ENCODE data around the gene FAM151A. TPM values are rescaled to one million over a fixed set of nuclear protein-coding genes. Genes with fewer than 3 reads are reported as not detected.

FAM151A gene
- total and polyA plus RNA-seq, 2 of the 13 experiments (the other 11 are each of a cell fraction or from before 2014, with no cell fraction given), result 0.29 to 3.6 TPM

GRCh38 chr1:54665852-54666251, 42.5 kb upstream of the FAM151A start:
- intact Hi-C loops (cut with micrococcal nuclease; ENCODE audit: unreplicated experiment), result no loop called here
- POLR2A ChIA-PET, result no interaction called here
- no TSS peak for BruUV-seq (replicated peaks)
- H2AFZ ChIP-seq (ENCODE audit: low read length), result no peak overlapping the region
- H3K9ac ChIP-seq (ENCODE audit: insufficient read depth, low read depth, low read length), result no peak overlapping the region
- no peaks in the 10 kb centered on the region for H3K4me1 ChIP-seq (ENCODE audit: insufficient read depth, low read length)
- peaks cover 4% of the 10 kb centered on the region; the same call in 1 of the 2 replicates for H3K9me3 ChIP-seq (ENCODE audit: low read length)
- FAIRE-seq (no peak), ATAC-seq (no peak), DNase-seq (ENCODE audit: low spot score) (no peak)
- no peak overlapping the region for H3K27ac ChIP-seq (ENCODE audit: extremely low read length, insufficient read depth, low read length)
- in situ Hi-C loops (cut with HindIII; ENCODE audit: extremely low pct_ligation_motif_present, low pct_unique_long_range_greater_than_20kb), result no loop called here
- H3K4me3 ChIP-seq (replicated peaks in 1 of 3; ENCODE audit: insufficient read depth in 1 of 3, low read depth in 2 of 3, low read length in 3 of 3), result no peak overlapping the region
- 42% methylated on average over 5 of the region's 5 CpGs for WGBS (ENCODE audit: low lambda C conversion rate)
- no peaks in the 10 kb centered on the region for H3K79me2 ChIP-seq (ENCODE audit: insufficient read depth, low read length)
- no peaks in the 10 kb centered on the region; a peak in 2 of 5 replicates for H3K27me3 ChIP-seq (ENCODE audit: control insufficient read depth in 1 of 2, insufficient read depth in 2 of 2, low read length in 2 of 2)
- no peak overlapping the region for H3K4me2 ChIP-seq (ENCODE audit: low read depth, low read length)
- CTCF ChIA-PET (ENCODE audit: low intra/inter-chr PET ratio, low total read pairs), result no interaction called here
- no peaks in the 10 kb centered on the region for H4K20me1 ChIP-seq (ENCODE audit: insufficient read depth, low read length)
- H3K36me3 ChIP-seq (replicated peaks in 1 of 2; ENCODE audit: control insufficient read depth in 1 of 2, insufficient read depth in 2 of 2, low read length in 2 of 2), result no peaks in the 10 kb centered on the region
- TF ChIP-seq AKNA (CRISPR knock-in tag; IDR thresholded peaks at IDR 0.05; ENCODE audit: borderline replicate concordance) (no peak), SYNCRIP (IDR thresholded peaks at IDR 0.05; ENCODE audit: insufficient read depth, low read depth, low read length) (no peak), MTA1 (CRISPR knock-in tag; IDR thresholded peaks at IDR 0.05; ENCODE audit: borderline replicate concordance) (no peak), EEA1 (CRISPR knock-in tag; IDR thresholded peaks at IDR 0.05; ENCODE audit: borderline replicate concordance) (no peak), ZNF740 (CRISPR knock-in tag; IDR thresholded peaks at IDR 0.05) (no peak), JUNB (CRISPR knock-in tag; IDR thresholded peaks at IDR 0.05; ENCODE audit: borderline replicate concordance) (no peak), ZNF224 (CRISPR knock-in tag; IDR thresholded peaks at IDR 0.05) (no peak), SOX13 (IDR thresholded peaks at IDR 0.05) (no peak), SOX13 (CRISPR knock-in tag; conservative IDR thresholded peaks at IDR 0.05 in 1 of 2, IDR thresholded peaks at IDR 0.05 in 1 of 2) (no peak), PCBP2 (optimal IDR thresholded peaks at IDR 0.05; ENCODE audit: low read depth, low read length, poor library complexity, severe bottlenecking) (no peak), HNF4A (CRISPR knock-in tag; IDR thresholded peaks at IDR 0.05) (no peak), HNF1A (IDR thresholded peaks at IDR 0.05; ENCODE audit: low read depth) (no peak), HNF1A (CRISPR knock-in tag; IDR thresholded peaks at IDR 0.05; ENCODE audit: borderline replicate concordance) (no peak)

Measured in HepG2 (cell line).